Transverse colon (tissue), 4 donors: ENCODE data around the gene RXRB. TPM values are rescaled to one million over a fixed set of nuclear protein-coding genes. Genes with fewer than 3 reads are reported as not detected.

Experiments
- DNase-seq: peaks from one replicate; pipeline ENCODE4 v3.0.0-alpha.2; 2019
- H3K27ac ChIP-seq, 4 donors: fragments of 200-600 bp; sonication (generic); 2 replicates each; pipeline ENCODE4 v1.5.1; 2016 to 2018; ENCODE audit warnings: inconsistent platforms in 4 of 4
- H3K27me3 ChIP-seq: fragments of 200-600 bp; sonication (generic); 2 replicates; pipeline ENCODE4 v1.5.1; 2017; ENCODE audit warnings: inconsistent platforms
- H3K36me3 ChIP-seq, 4 donors: fragments of 200-600 bp; sonication (generic); 2 replicates each; pipeline ENCODE4 v1.5.1; 2017 to 2019; ENCODE audit warnings: inconsistent platforms in 4 of 4
- H3K4me1 ChIP-seq, 4 donors: fragments of 200-600 bp; sonication (generic); 2 replicates each; pipeline ENCODE4 v1.5.1; 2017 to 2020; ENCODE audit warnings: inconsistent platforms in 4 of 4
- H3K4me3 ChIP-seq, 4 donors: fragments of 200-600 bp; sonication (generic); 1 replicate in 1 of 4; 2 replicates in 3 of 4; pipeline versions ENCODE4 v1.5.1 to v1.6.1; 2017 to 2019; ENCODE audit warnings: inconsistent platforms in 4 of 4
- H3K9me3 ChIP-seq, 2 donors: fragments of 200-600 bp; sonication (generic); 2 replicates each; pipeline ENCODE4 v1.5.1; 2017 to 2019; ENCODE audit warnings: inconsistent platforms in 2 of 2
- EP300 ChIP-seq: sonication (generic); formaldehyde crosslinking; IDR thresholded peaks from one replicate; pipeline ENCODE4 v1.6.1; 2017; ENCODE audit warnings: antibody characterized with exemption, low read depth
- POLR2A ChIP-seq: fragments of 450-650 bp; IDR thresholded peaks from one replicate; pipeline ENCODE4 v1.6.1; 2016; ENCODE audit warnings: antibody characterized with exemption, mild to moderate bottlenecking, moderate library complexity
- POLR2AphosphoS5 ChIP-seq, 3 donors: sonication (generic); formaldehyde crosslinking; IDR thresholded peaks; one replicate each; pipeline ENCODE4 v1.6.1; 2016; ENCODE audit warnings: antibody characterized with exemption in 3 of 3
- WGBS, 2 donors: methylation state at CpG; one replicate each; pipeline ENCODE4 v1.1.5; 2018; ENCODE audit warnings: low coverage in 1 of 2; 5-methylcytosine and 5-hydroxymethylcytosine counted together
- in situ Hi-C, 4 donors: fragments of 200-750 bp; cut with MboI; loops; one replicate each; pipeline versions ENCODE4 v1.15.0 to v1.15.1; 2017; ENCODE audit warnings: low sequenced_read_pairs in 3 of 4, low pct_ligation_motif_present in 1 of 4, low pct_unique_long_range_greater_than_20kb in 1 of 4
- intact Hi-C: fragments of 100-400 bp; cut with DNase I; formaldehyde crosslinking; loops from one replicate; pipeline ENCODE4 v1.15.1; 2023; ENCODE audit warnings: low total_unique reads
- total RNA-seq, 4 donors: library from RNA; depleted of rRNA; stranded (reverse); fragments of >200 nt; gene quantifications; one replicate each; pipeline ENCODE4 v1.1.0, GENCODE V29; 2016
- TF ChIP-seq, protein P1 (sequence below), 5 experiments: fragments of 200-600 bp in 3 of 5; fragments of 450-650 bp in 2 of 5; sonication (generic) in 3 of 5; IDR thresholded peaks; 1 replicate in 2 of 5; 2 replicates in 3 of 5; pipeline ENCODE4 v1.5.1; 2016 to 2017; ENCODE audit warnings: antibody characterized with exemption in 5 of 5, inconsistent platforms in 3 of 5, mild to moderate bottlenecking in 2 of 5, moderate library complexity in 1 of 5

RXRB gene
- total RNA-seq, 4 donors from 2014 or later, result 26.9 to 31.9 (median 29.4) TPM

DNA sequence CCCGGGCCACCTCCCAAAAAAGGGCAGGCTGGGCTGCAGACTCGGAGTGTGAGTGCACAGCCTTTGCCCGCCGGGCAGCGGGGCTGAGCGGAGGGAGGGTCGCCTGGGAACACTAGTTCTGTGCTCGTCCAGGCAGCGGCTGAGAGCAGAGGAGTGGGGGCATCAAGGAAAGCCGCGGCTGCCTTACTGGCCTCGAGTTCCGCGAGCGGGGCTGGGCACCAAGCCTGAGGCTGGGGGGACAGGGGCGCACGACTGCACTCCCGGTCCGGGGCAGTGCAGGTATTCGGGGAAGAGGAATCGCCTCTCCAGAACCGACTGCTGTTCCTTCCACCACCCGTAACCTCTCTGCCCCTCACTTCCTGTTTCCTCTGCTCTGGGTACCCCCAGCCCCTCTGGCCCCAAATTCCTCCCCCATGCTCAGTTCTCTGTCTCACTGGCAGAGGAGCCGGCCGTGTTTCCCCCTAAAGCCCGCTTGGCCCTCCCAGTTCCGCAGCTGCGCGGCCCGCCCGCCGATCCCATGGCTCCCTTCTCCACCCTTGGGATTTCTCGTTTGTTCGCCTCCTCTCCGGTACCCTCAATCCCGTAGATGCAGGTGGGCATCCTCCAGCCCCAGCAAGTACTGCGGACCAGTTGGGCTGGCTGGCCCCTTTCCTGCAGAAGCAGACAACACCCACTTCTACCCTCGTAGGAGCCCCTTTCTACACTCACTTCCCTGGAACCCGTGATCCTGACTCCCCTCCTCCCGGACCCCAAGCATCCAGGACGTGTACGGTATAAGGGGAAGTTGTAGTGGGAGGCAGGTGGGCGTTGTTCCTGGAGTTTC lies 12.9 kb upstream of the RXRB start:
- Histone ChIP-seq H3K4me3 (peak overlapping the region; percentile 3 to 47 (median 22)), H3K9me3 (no peaks in the 10 kb centered on the region), H3K4me1 (peaks cover 4 to 27% (median 13%) of the 10 kb centered on the region in 4 donors), H3K27ac (peak overlapping the region in 2 of 4 donors; percentile 2 to 3), H3K36me3 (peaks cover 0 to 11% (median 0%) of the 10 kb centered on the region in 4 donors), H3K27me3 (peaks cover 18% of the 10 kb centered on the region)
- TF ChIP-seq EP300, result no peak
- peak in 1 of 3 donors; percentile 22 for TF ChIP-seq POLR2AphosphoS5 (IDR thresholded peaks at IDR 0.05)
- TF ChIP-seq POLR2A, result peak; percentile 16
- TF ChIP-seq, protein P1, sequence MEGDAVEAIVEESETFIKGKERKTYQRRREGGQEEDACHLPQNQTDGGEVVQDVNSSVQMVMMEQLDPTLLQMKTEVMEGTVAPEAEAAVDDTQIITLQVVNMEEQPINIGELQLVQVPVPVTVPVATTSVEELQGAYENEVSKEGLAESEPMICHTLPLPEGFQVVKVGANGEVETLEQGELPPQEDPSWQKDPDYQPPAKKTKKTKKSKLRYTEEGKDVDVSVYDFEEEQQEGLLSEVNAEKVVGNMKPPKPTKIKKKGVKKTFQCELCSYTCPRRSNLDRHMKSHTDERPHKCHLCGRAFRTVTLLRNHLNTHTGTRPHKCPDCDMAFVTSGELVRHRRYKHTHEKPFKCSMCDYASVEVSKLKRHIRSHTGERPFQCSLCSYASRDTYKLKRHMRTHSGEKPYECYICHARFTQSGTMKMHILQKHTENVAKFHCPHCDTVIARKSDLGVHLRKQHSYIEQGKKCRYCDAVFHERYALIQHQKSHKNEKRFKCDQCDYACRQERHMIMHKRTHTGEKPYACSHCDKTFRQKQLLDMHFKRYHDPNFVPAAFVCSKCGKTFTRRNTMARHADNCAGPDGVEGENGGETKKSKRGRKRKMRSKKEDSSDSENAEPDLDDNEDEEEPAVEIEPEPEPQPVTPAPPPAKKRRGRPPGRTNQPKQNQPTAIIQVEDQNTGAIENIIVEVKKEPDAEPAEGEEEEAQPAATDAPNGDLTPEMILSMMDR (IDR thresholded peaks at IDR 0.05), result no peak
- DNase-seq, result no peak
- in situ Hi-C loops, result no loop called here
- WGBS, 2 donors, result 1% methylated on average over 32 of the region's 43 CpGs; no CpG with 5 or more reads in 1 of the 2 donors
- intact Hi-C loops, result no loop called here

DNA sequence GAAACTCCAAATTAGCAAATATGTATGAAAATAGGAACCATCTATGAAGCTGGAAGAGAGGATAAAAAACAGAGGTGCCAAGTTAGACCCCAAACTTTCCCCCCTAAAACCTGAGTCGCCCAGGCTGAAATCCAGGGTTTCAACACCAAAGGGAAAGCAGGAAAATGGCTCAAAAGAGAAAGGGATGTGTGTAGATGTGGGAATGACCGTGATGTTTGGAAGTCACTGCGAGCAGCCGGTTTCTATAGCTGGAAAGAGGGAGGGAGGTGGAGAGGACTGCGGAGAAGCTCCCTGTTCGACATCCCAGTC lies 12.3 kb upstream of the RXRB start:
- Histone ChIP-seq H3K9me3 (no peaks in the 10 kb centered on the region), H3K4me3 (peak overlapping the region in 3 of 4 donors; percentile 14 to 47 (median 30)), H3K36me3 (peaks cover 0 to 11% (median 0%) of the 10 kb centered on the region in 4 donors), H3K27me3 (peaks cover 18% of the 10 kb centered on the region), H3K4me1 (peaks cover 4 to 27% (median 13%) of the 10 kb centered on the region in 4 donors), H3K27ac (peak overlapping the region in 1 of 4 donors; percentile 3)
- intact Hi-C loops, result no loop called here
- TF ChIP-seq, protein P1 (IDR thresholded peaks at IDR 0.05), result no peak
- TF ChIP-seq EP300 (no peak), POLR2A (no peak), POLR2AphosphoS5 (IDR thresholded peaks at IDR 0.05) (no peak)
- WGBS, 2 donors, result 12 to 20% methylated on average over 1 to 6 of the region's 6 CpGs
- in situ Hi-C loops, result no loop called here
- DNase-seq, result no peak

DNA sequence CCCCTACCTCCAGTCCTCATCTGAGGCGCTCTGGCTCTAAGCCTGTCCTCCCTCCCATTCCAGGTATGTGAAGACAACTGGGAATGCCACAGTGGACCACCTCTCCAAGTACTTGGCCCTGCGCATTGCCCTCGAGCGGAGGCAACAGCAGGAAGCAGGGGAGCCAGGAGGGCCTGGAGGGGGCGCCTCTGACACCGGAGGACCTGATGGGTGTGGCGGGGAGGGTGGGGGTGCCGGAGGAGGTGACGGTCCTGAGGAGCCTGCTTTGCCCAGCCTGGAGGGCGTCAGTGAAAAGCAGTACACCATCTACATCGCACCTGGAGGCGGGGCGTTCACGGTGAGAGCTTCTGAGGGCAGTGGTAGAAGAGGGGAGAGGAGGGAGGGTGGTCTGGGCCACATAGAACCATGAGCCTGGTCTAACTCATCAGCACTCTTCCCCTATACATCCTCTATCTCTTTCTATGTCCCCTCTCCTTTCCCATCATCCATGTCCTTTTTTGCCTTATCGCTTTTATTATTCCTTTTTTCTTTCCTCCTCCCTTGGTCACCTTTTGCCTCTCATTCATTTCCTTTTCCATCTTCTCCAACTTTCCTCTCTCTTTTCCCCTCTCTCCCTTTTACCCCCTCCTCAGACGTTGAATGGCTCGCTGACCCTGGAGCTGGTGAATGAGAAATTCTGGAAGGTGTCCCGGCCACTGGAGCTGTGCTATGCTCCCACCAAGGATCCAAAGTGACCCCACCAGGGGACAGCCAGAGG lies 11.4 kb upstream of the RXRB start:
- no peak for TF ChIP-seq EP300
- no peak for TF ChIP-seq POLR2AphosphoS5 (IDR thresholded peaks at IDR 0.05)
- TF ChIP-seq, protein P1 (IDR thresholded peaks at IDR 0.05), result no peak
- TF ChIP-seq POLR2A, result no peak
- WGBS, 2 donors, result 84 to 87% methylated on average over 4 to 18 of the region's 18 CpGs
- Histone ChIP-seq H3K27me3 (peaks cover 18% of the 10 kb centered on the region), H3K27ac (no peak overlapping the region), H3K9me3 (no peaks in the 10 kb centered on the region), H3K4me1 (peaks cover 11 to 36% (median 18%) of the 10 kb centered on the region in 4 donors), H3K4me3 (no peak overlapping the region), H3K36me3 (peaks cover 0 to 11% (median 0%) of the 10 kb centered on the region in 4 donors)
- no peak for DNase-seq
- intact Hi-C loops (no loop called here), in situ Hi-C loops (no loop called here)

DNA sequence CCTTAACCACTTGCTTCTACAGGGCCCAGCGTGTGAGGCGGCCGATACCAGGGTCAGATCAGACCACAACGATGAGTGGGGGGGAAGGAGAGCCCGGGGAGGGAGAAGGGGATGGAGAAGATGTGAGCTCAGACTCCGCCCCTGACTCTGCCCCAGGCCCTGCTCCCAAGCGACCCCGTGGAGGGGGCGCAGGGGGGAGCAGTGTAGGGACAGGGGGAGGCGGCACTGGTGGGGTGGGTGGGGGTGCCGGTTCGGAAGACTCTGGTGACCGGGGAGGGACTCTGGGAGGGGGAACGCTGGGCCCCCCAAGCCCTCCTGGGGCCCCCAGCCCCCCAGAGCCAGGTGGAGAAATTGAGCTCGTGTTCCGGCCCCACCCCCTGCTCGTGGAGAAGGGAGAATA lies 10.7 kb upstream of the RXRB start:
- 85 to 94% methylated on average over 3 to 16 of the region's 17 CpGs for WGBS, 2 donors
- H3K9me3 ChIP-seq, result no peaks in the 10 kb centered on the region
- no peak overlapping the region for H3K27ac ChIP-seq
- TF ChIP-seq POLR2AphosphoS5 (IDR thresholded peaks at IDR 0.05) (no peak), EP300 (no peak), POLR2A (no peak)
- TF ChIP-seq, protein P1 (IDR thresholded peaks at IDR 0.05), result no peak
- intact Hi-C loops (no loop called here), in situ Hi-C loops (no loop called here)
- H3K4me3 ChIP-seq, result no peak overlapping the region
- H3K27me3 ChIP-seq, result peaks cover 18% of the 10 kb centered on the region
- peaks cover 0 to 11% (median 0%) of the 10 kb centered on the region in 4 donors for H3K36me3 ChIP-seq
- DNase-seq, result no peak
- H3K4me1 ChIP-seq, result peaks cover 11 to 36% (median 18%) of the 10 kb centered on the region in 4 donors
